HepG2 (cell line): ENCODE results near the gene TDRD1. TPM values are rescaled to one million over a fixed set of nuclear protein-coding genes. Genes with fewer than 3 reads are reported as not detected.

Experiments used
- ATAC-seq: fragments of 200-7000 bp; cut with Tn5 transposase; 3 replicates; pipeline ENCODE4 v1.9.1; 2020; ENCODE audit warnings: mild to moderate bottlenecking, moderate library complexity
- BruUV-seq: library from RNA; stranded (reverse); fragments of 400-500 nt; replicated peaks from 2 replicates; lab custom pipeline; 2021; lab: Mats Ljungman, UMichigan
- CTCF ChIA-PET: fragments of 300-600 bp; formaldehyde crosslinking; extraction: SDS; loops from one replicate; lab custom pipeline; 2021; ENCODE audit warnings: low total read pairs, inconsistent platforms, low intra/inter-chr PET ratio; lab: Yijun Ruan, JAX
- POLR2A ChIA-PET: fragments of 350-600 bp; sonication (Branson Sonifier 250); formaldehyde crosslinking; loops from one replicate; lab custom pipeline; 2020; ENCODE audit warnings: antibody characterized with exemption, inconsistent platforms; lab: Yijun Ruan, JAX
- DNase-seq: peaks from one replicate; pipeline ENCODE4 v3.0.0-alpha.2; 2015; ENCODE audit warnings: low spot score
- FAIRE-seq: peaks from 3 replicates; lab custom pipeline; 2011; peaks lifted over from hg19 to GRCh38; lab: Jason Lieb, UNC
- H2AFZ ChIP-seq: one replicate; pipeline ENCODE4 v1.6.1; 2011; ENCODE audit warnings: low read length, inconsistent platforms
- H3K27ac ChIP-seq: fragments of 300-600 bp; 3 replicates; pipeline ENCODE4 v1.8.0; 2011; ENCODE audit warnings: mixed run types, mild to moderate bottlenecking, mixed read lengths, low read length, inconsistent platforms; ENCODE audit not compliant: insufficient read depth; ENCODE audit errors: extremely low read length
- H3K27me3 ChIP-seq, 2 experiments: fragments of 200-600 bp in 1 of 2; 2 replicates in 1 of 2; 3 replicates in 1 of 2; pipeline versions ENCODE4 v1.6.0 to v1.8.0; 2011; ENCODE audit warnings: low read length in 2 of 2, mild to moderate bottlenecking in 2 of 2, moderate library complexity in 2 of 2, inconsistent platforms in 1 of 2; ENCODE audit not compliant: insufficient read depth in 2 of 2, control insufficient read depth in 1 of 2
- H3K36me3 ChIP-seq, 2 experiments: fragments of 200-600 bp in 1 of 2; replicated peaks in 1 of 2; 2 replicates in 1 of 2; 3 replicates in 1 of 2; pipeline versions ENCODE4 v1.5.1 to v1.8.0; 2011; ENCODE audit warnings: low read length in 2 of 2, inconsistent platforms in 1 of 2; ENCODE audit not compliant: insufficient read depth in 2 of 2, control insufficient read depth in 1 of 2
- H3K4me1 ChIP-seq: 2 replicates; pipeline ENCODE4 v1.5.1; 2012; ENCODE audit warnings: low read length, inconsistent platforms; ENCODE audit not compliant: insufficient read depth
- H3K4me2 ChIP-seq: 2 replicates; pipeline ENCODE4 v1.6.0; 2011; ENCODE audit warnings: low read depth, low read length, inconsistent platforms
- H3K4me3 ChIP-seq, 3 experiments: fragments of 200-600 bp in 1 of 3; sonication (generic), shearing (Covaris generic) in 1 of 3; replicated peaks in 1 of 3; 2 replicates each; pipeline ENCODE4 v1.5.1; 2011 to 2016; ENCODE audit warnings: low read length in 3 of 3, inconsistent platforms in 2 of 3, low read depth in 2 of 3, mild to moderate bottlenecking in 2 of 3, control low read depth in 1 of 3, mixed read lengths in 1 of 3; ENCODE audit not compliant: insufficient read depth in 1 of 3
- H3K79me2 ChIP-seq: one replicate; pipeline ENCODE4 v1.6.1; 2011; ENCODE audit warnings: low read length, inconsistent platforms; ENCODE audit not compliant: insufficient read depth
- H3K9ac ChIP-seq: 2 replicates; pipeline ENCODE4 v1.6.0; 2011; ENCODE audit warnings: mild to moderate bottlenecking, low read depth, low read length, inconsistent platforms; ENCODE audit not compliant: insufficient read depth
- H3K9me3 ChIP-seq: 2 replicates; pipeline ENCODE4 v1.5.1; 2012; ENCODE audit warnings: mild to moderate bottlenecking, low read length
- H4K20me1 ChIP-seq: 2 replicates; pipeline ENCODE4 v1.6.0; 2011; ENCODE audit warnings: inconsistent platforms, mild to moderate bottlenecking, low read length, moderate library complexity; ENCODE audit not compliant: insufficient read depth
- CENPT ChIP-seq: sonication (generic); formaldehyde crosslinking; IDR thresholded peaks from 2 replicates; pipeline ENCODE4 v1.8.0; 2022; ENCODE audit warnings: low read depth, mild to moderate bottlenecking, moderate library complexity, missing genetic modification reagents
- KLF11 ChIP-seq: IDR thresholded peaks from 2 replicates; pipeline ENCODE4 v1.6.1; 2016; ENCODE audit warnings: missing compliant biosample characterization
- SAP130 ChIP-seq: IDR thresholded peaks from 2 replicates; pipeline ENCODE4 v1.6.1; 2016; ENCODE audit warnings: low read depth
- TCF7L2 ChIP-seq: IDR thresholded peaks from 2 replicates; pipeline ENCODE4 v1.6.1; 2011; ENCODE audit warnings: mild to moderate bottlenecking, low read depth, low read length, moderate library complexity
- THYN1 ChIP-seq: sonication (generic); formaldehyde crosslinking; IDR thresholded peaks from 2 replicates; pipeline ENCODE4 v1.8.1; 2023; ENCODE audit warnings: low read depth, mild to moderate bottlenecking, moderate library complexity, missing genetic modification reagents, borderline replicate concordance
- ZNF124 ChIP-seq: sonication (generic); formaldehyde crosslinking; IDR thresholded peaks from 2 replicates; pipeline ENCODE4 v1.4.0; 2020; ENCODE audit warnings: missing genetic modification reagents
- ZNF362 ChIP-seq: sonication (generic); formaldehyde crosslinking; IDR thresholded peaks from 2 replicates; pipeline ENCODE4 v1.4.0; 2020; ENCODE audit warnings: missing genetic modification reagents, mild to moderate bottlenecking, borderline replicate concordance
- ZNF557 ChIP-seq: sonication (generic); formaldehyde crosslinking; IDR thresholded peaks from 2 replicates; pipeline ENCODE4 v1.4.0; 2020; ENCODE audit warnings: missing genetic modification reagents
- WGBS: methylation state at CpG from one replicate; pipeline ENCODE4 v1.1.6; 2017; ENCODE audit warnings: low lambda C conversion rate; 5-methylcytosine and 5-hydroxymethylcytosine counted together
- in situ Hi-C: cut with HindIII; loops from 2 replicates; pipeline ENCODE4 v1.10.0; 2017; ENCODE audit warnings: low pct_unique_long_range_greater_than_20kb; ENCODE audit not compliant: extremely low pct_ligation_motif_present
- intact Hi-C: fragments of 100-400 bp; cut with micrococcal nuclease; formaldehyde crosslinking; loops from one replicate; pipeline ENCODE4 v1.10.0; 2022; ENCODE audit not compliant: unreplicated experiment
- polyA plus RNA-seq, 8 experiments: library from polyadenylated mRNA; depleted of rRNA in 3 of 8; stranded (reverse) in 7 of 8; unstranded in 1 of 8; fragments of >200 nt; fragmentation: Illumina TruSeq in 4 of 8; extraction: Trizol in 4 of 8; gene quantifications; 2 replicates each; pipeline versions ENCODE4 v1.2.1 to v1.2.3, GENCODE V29; 2011 to 2016; ENCODE audit warnings: low read depth in 4 of 8, missing spikeins in 1 of 8, mixed read lengths in 1 of 8; ENCODE audit not compliant: insufficient read depth in 1 of 8
- total RNA-seq, 5 experiments: library from RNA; depleted of rRNA; stranded (reverse); fragments of >200 nt; fragmentation: Illumina TruSeq; extraction: Trizol; gene quantifications; 2 replicates each; pipeline ENCODE4 v1.2.3, GENCODE V29; 2016; ENCODE audit warnings: low read depth in 1 of 5

The TDRD1 gene
- total and polyA plus RNA-seq, 2 of the 13 experiments (the other 11 are each of a cell fraction or from before 2014, with no cell fraction given): not detected

- TF ChIP-seq ZNF362 (CRISPR knock-in tag) (no peak), ZNF557 (CRISPR knock-in tag) (no peak)
Observed at GRCh38 chr10:114183563-114183962, 4.4 kb downstream of the TDRD1 start (continued).

GRCh38 chr10:114184276-114184675, 5.1 kb downstream of the TDRD1 start:
- no peaks in the 10 kb centered on the region for H3K79me2 ChIP-seq
- POLR2A ChIA-PET: no interaction called here
- intact Hi-C loops: no loop called here
- no peak overlapping the region for H2AFZ ChIP-seq
- CTCF ChIA-PET: no interaction called here
- H3K9me3 ChIP-seq: no peaks in the 10 kb centered on the region
- 56% methylated on average over 5 of the region's 5 CpGs for WGBS
- no peak overlapping the region for H3K4me3 ChIP-seq
- no peaks in the 10 kb centered on the region for H3K4me1 ChIP-seq
- DNase-seq (no peak), FAIRE-seq (no peak), ATAC-seq (no peak)
- H3K27me3 ChIP-seq: peaks cover 0 to 9% of the 10 kb centered on the region in 2 experiments; a peak in 1 of 5 replicates
- in situ Hi-C loops: no loop called here
- no TSS peak for BruUV-seq
- no peak overlapping the region for H3K4me2 ChIP-seq
- H3K9ac ChIP-seq: no peak overlapping the region
- no peak overlapping the region for H3K27ac ChIP-seq
- TF ChIP-seq TCF7L2 (no peak), KLF11 (no peak), SAP130 (no peak), ZNF124 (CRISPR knock-in tag) (no peak), CENPT (no peak), THYN1 (no peak)
- H4K20me1 ChIP-seq: no peaks in the 10 kb centered on the region
- H3K36me3 ChIP-seq: no peaks in the 10 kb centered on the region
